Fibroblast of lung (primary cell): Measurements from ENCODE around the gene THY1. TPM values are rescaled to one million over a fixed set of nuclear protein-coding genes. Genes with fewer than 3 reads are reported as not detected.

Source experiments
- DNase-seq, 2 donors: peaks; one replicate each; pipeline versions ENCODE4 v3.0.0 to v3.0.0-alpha.2; 2010; ENCODE audit warnings: low read depth in 2 of 2
- H2AFZ ChIP-seq: 2 replicates; pipeline ENCODE4 v1.5.1; 2012; ENCODE audit warnings: low read length, control low read depth, inconsistent platforms
- H3K27ac ChIP-seq: 2 replicates; pipeline ENCODE4 v1.5.1; 2011; ENCODE audit warnings: low read length, control low read depth; ENCODE audit not compliant: insufficient read depth
- H3K27me3 ChIP-seq: 2 replicates; pipeline ENCODE4 v1.5.1; 2011; ENCODE audit warnings: mild to moderate bottlenecking, low read length; ENCODE audit not compliant: control insufficient read depth, insufficient read depth
- H3K36me3 ChIP-seq: 2 replicates; pipeline ENCODE4 v1.5.1; 2011; ENCODE audit warnings: low read length; ENCODE audit not compliant: control insufficient read depth, insufficient read depth
- H3K4me1 ChIP-seq: 2 replicates; pipeline ENCODE4 v1.5.1; 2011; ENCODE audit warnings: low read length; ENCODE audit not compliant: control insufficient read depth, insufficient read depth; ENCODE audit errors: extremely low read depth
- H3K4me2 ChIP-seq: 2 replicates; pipeline ENCODE4 v1.5.1; 2011; ENCODE audit warnings: low read length, control low read depth; ENCODE audit not compliant: insufficient read depth; ENCODE audit errors: extremely low read depth
- H3K4me3 ChIP-seq, 4 experiments: fragments of 200-600 bp in 1 of 4; sonication (generic) in 1 of 4; replicated peaks in 1 of 4; 2 replicates each; pipeline ENCODE4 v1.5.1; 2011 to 2016; ENCODE audit warnings: low read length in 4 of 4, low read depth in 3 of 4, mild to moderate bottlenecking in 3 of 4, control low read depth in 2 of 4, inconsistent platforms in 1 of 4, mixed read lengths in 1 of 4; ENCODE audit not compliant: insufficient read depth in 1 of 4; ENCODE audit errors: control extremely low read depth in 1 of 4
- H3K79me2 ChIP-seq: 2 replicates; pipeline ENCODE4 v1.5.1; 2012; ENCODE audit warnings: mild to moderate bottlenecking, low read length, inconsistent platforms; ENCODE audit not compliant: control insufficient read depth, insufficient read depth
- H3K9ac ChIP-seq: 2 replicates; pipeline ENCODE4 v1.5.1; 2011; ENCODE audit warnings: mild to moderate bottlenecking, low read length, control low read depth; ENCODE audit not compliant: insufficient read depth
- H3K9me3 ChIP-seq: 2 replicates; pipeline ENCODE4 v1.5.1; 2012; ENCODE audit warnings: low read depth, low read length; ENCODE audit not compliant: control insufficient read depth, insufficient read depth
- H4K20me1 ChIP-seq: 2 replicates; pipeline ENCODE4 v1.5.1; 2011; ENCODE audit warnings: low read length; ENCODE audit not compliant: control insufficient read depth, insufficient read depth; ENCODE audit errors: extremely low read depth
- EZH2 ChIP-seq: IDR thresholded peaks from 2 replicates; pipeline ENCODE4 v1.5.1; 2012; ENCODE audit warnings: low read length, control low read depth, mild to moderate bottlenecking; ENCODE audit errors: missing control alignments
- polyA plus RNA-seq, 2 donors: library from polyadenylated mRNA; depleted of rRNA in 1 of 2; stranded (reverse) in 1 of 2; unstranded in 1 of 2; fragments of >200 nt; gene quantifications; 2 replicates each; pipeline ENCODE4 v1.2.1, GENCODE V29; 2011 to 2012; ENCODE audit warnings: missing spikeins in 1 of 2
- total RNA-seq: library from RNA; depleted of rRNA; stranded (reverse); fragments of >200 nt; gene quantifications from 2 replicates; pipeline ENCODE4 v1.2.1, GENCODE V29; 2014
- TF ChIP-seq, protein P1 (sequence below), 2 donors: IDR thresholded peaks in 1 of 2; conservative IDR thresholded peaks in 1 of 2; 1 replicate in 1 of 2; 2 replicates in 1 of 2; pipeline ENCODE4 v1.5.1; 2011 to 2012; ENCODE audit warnings: low read length in 2 of 2, control low read depth in 1 of 2, inconsistent platforms in 1 of 2, low read depth in 1 of 2, mild to moderate bottlenecking in 1 of 2

THY1 gene
- total and polyA plus RNA-seq, 2 donors (not counting 1 experiment from before 2014, with no cell fraction given) = 292 to 824 TPM

GRCh38 chr11:119415966-119416365, 7.0 kb downstream of the THY1 start:
- peaks cover 20% of the 10 kb centered on the region for H3K79me2 ChIP-seq
- no peaks in the 10 kb centered on the region for H4K20me1 ChIP-seq
- H3K4me1 ChIP-seq = peaks cover 18% of the 10 kb centered on the region
- H2AFZ ChIP-seq = no peak overlapping the region
- peaks cover 16% of the 10 kb centered on the region for H3K36me3 ChIP-seq
- TF ChIP-seq, protein P1, sequence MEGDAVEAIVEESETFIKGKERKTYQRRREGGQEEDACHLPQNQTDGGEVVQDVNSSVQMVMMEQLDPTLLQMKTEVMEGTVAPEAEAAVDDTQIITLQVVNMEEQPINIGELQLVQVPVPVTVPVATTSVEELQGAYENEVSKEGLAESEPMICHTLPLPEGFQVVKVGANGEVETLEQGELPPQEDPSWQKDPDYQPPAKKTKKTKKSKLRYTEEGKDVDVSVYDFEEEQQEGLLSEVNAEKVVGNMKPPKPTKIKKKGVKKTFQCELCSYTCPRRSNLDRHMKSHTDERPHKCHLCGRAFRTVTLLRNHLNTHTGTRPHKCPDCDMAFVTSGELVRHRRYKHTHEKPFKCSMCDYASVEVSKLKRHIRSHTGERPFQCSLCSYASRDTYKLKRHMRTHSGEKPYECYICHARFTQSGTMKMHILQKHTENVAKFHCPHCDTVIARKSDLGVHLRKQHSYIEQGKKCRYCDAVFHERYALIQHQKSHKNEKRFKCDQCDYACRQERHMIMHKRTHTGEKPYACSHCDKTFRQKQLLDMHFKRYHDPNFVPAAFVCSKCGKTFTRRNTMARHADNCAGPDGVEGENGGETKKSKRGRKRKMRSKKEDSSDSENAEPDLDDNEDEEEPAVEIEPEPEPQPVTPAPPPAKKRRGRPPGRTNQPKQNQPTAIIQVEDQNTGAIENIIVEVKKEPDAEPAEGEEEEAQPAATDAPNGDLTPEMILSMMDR (conservative IDR thresholded peaks at IDR 0.05 in 1 of 2, IDR thresholded peaks at IDR 0.05 in 1 of 2; ENCODE audit: low read depth in 1 of 2, low read length in 2 of 2) = no peak
- no peak for TF ChIP-seq EZH2
- no peaks in the 10 kb centered on the region for H3K9me3 ChIP-seq
- H3K4me3 ChIP-seq = no peak overlapping the region
- H3K9ac ChIP-seq = no peak overlapping the region
- no peak overlapping the region for H3K27ac ChIP-seq
- no peaks in the 10 kb centered on the region for H3K27me3 ChIP-seq
- no peak overlapping the region for H3K4me2 ChIP-seq
- DNase-seq = no peak

DNA sequence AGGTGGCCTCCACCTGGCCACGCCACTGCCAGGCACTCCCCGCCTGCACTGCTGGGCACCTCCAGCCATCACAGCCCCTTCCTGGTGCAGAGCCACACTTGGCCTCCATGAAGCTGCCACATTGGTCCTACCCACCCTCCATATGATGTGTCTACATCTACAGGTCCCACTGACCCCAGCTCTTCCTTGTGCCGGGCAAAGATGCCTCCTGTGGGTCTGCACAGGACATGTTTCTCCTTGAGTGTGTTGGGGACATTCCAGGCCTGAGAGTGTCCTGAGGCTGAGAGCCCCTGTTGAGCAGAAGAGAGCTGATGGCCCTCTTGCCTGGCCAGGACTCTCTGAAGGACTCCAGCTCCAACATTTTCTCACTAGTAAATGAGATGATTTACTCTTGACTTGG, 7.5 kb downstream of the THY1 start:
- Histone ChIP-seq H2AFZ (no peak overlapping the region), H3K79me2 (peaks cover 15% of the 10 kb centered on the region), H4K20me1 (no peaks in the 10 kb centered on the region), H3K27me3 (peaks cover under 1% of the 10 kb centered on the region), H3K9me3 (no peaks in the 10 kb centered on the region), H3K4me1 (peaks cover 18% of the 10 kb centered on the region), H3K4me3 (no peak overlapping the region), H3K9ac (no peak overlapping the region), H3K27ac (no peak overlapping the region), H3K36me3 (peaks cover 13% of the 10 kb centered on the region), H3K4me2 (no peak overlapping the region)
- no peak for DNase-seq
- TF ChIP-seq, protein P1 (conservative IDR thresholded peaks at IDR 0.05 in 1 of 2, IDR thresholded peaks at IDR 0.05 in 1 of 2; ENCODE audit: low read depth in 1 of 2, low read length in 2 of 2) = no peak
- no peak for TF ChIP-seq EZH2

DNA sequence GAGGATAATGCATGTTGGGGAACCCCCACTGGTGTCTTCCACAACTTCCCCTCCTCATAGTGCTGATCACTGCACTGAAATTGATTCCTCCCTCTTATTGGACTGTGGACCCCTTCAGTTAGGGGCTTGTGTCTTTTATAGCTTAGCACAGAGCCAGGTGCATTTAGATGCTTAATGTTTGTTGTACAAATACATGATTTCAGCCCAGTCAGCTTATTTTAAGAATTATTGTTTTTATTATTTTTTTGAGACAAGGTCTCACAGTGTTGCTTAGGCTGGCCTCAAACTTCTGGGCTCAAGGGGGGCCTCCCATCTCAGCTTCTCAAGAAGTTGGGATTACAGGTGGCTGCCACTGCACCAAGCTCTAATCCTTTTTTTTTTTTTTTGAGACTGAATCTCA, 8.2 kb downstream of the THY1 start:
- H2AFZ ChIP-seq = no peak overlapping the region
- H4K20me1 ChIP-seq = no peaks in the 10 kb centered on the region
- DNase-seq = no peak
- H3K27me3 ChIP-seq = peaks cover 5% of the 10 kb centered on the region
- H3K4me2 ChIP-seq = no peak overlapping the region
- no peak overlapping the region for H3K4me3 ChIP-seq
- peaks cover 10% of the 10 kb centered on the region for H3K36me3 ChIP-seq
- no peaks in the 10 kb centered on the region for H3K9me3 ChIP-seq
- no peak overlapping the region for H3K9ac ChIP-seq
- peaks cover 18% of the 10 kb centered on the region for H3K4me1 ChIP-seq
- no peak overlapping the region for H3K27ac ChIP-seq
- peaks cover 8% of the 10 kb centered on the region for H3K79me2 ChIP-seq
- TF ChIP-seq EZH2 = no peak
- TF ChIP-seq, protein P1 (conservative IDR thresholded peaks at IDR 0.05 in 1 of 2, IDR thresholded peaks at IDR 0.05 in 1 of 2; ENCODE audit: low read depth in 1 of 2, low read length in 2 of 2) = no peak
